Fibroblast of lung (primary cell): ENCODE results near the gene EGR1. TPM values are rescaled to one million over a fixed set of nuclear protein-coding genes. Genes with fewer than 3 reads are reported as not detected.

Experiments
- DNase-seq, 2 donors: peaks; one replicate each; pipeline versions ENCODE4 v3.0.0 to v3.0.0-alpha.2; 2010; ENCODE audit warnings: low read depth in 2 of 2
- H2AFZ ChIP-seq: 2 replicates; pipeline ENCODE4 v1.5.1; 2012; ENCODE audit warnings: low read length, control low read depth, inconsistent platforms
- H3K27ac ChIP-seq: 2 replicates; pipeline ENCODE4 v1.5.1; 2011; ENCODE audit warnings: low read length, control low read depth; ENCODE audit not compliant: insufficient read depth
- H3K27me3 ChIP-seq: 2 replicates; pipeline ENCODE4 v1.5.1; 2011; ENCODE audit warnings: mild to moderate bottlenecking, low read length; ENCODE audit not compliant: control insufficient read depth, insufficient read depth
- H3K36me3 ChIP-seq: 2 replicates; pipeline ENCODE4 v1.5.1; 2011; ENCODE audit warnings: low read length; ENCODE audit not compliant: control insufficient read depth, insufficient read depth
- H3K4me1 ChIP-seq: 2 replicates; pipeline ENCODE4 v1.5.1; 2011; ENCODE audit warnings: low read length; ENCODE audit not compliant: control insufficient read depth, insufficient read depth; ENCODE audit errors: extremely low read depth
- H3K4me2 ChIP-seq: 2 replicates; pipeline ENCODE4 v1.5.1; 2011; ENCODE audit warnings: low read length, control low read depth; ENCODE audit not compliant: insufficient read depth; ENCODE audit errors: extremely low read depth
- H3K4me3 ChIP-seq, 4 experiments: fragments of 200-600 bp in 1 of 4; sonication (generic) in 1 of 4; replicated peaks in 1 of 4; 2 replicates each; pipeline ENCODE4 v1.5.1; 2011 to 2016; ENCODE audit warnings: low read length in 4 of 4, low read depth in 3 of 4, mild to moderate bottlenecking in 3 of 4, control low read depth in 2 of 4, inconsistent platforms in 1 of 4, mixed read lengths in 1 of 4; ENCODE audit not compliant: insufficient read depth in 1 of 4; ENCODE audit errors: control extremely low read depth in 1 of 4
- H3K79me2 ChIP-seq: 2 replicates; pipeline ENCODE4 v1.5.1; 2012; ENCODE audit warnings: mild to moderate bottlenecking, low read length, inconsistent platforms; ENCODE audit not compliant: control insufficient read depth, insufficient read depth
- H3K9ac ChIP-seq: 2 replicates; pipeline ENCODE4 v1.5.1; 2011; ENCODE audit warnings: mild to moderate bottlenecking, low read length, control low read depth; ENCODE audit not compliant: insufficient read depth
- H3K9me3 ChIP-seq: 2 replicates; pipeline ENCODE4 v1.5.1; 2012; ENCODE audit warnings: low read depth, low read length; ENCODE audit not compliant: control insufficient read depth, insufficient read depth
- H4K20me1 ChIP-seq: 2 replicates; pipeline ENCODE4 v1.5.1; 2011; ENCODE audit warnings: low read length; ENCODE audit not compliant: control insufficient read depth, insufficient read depth; ENCODE audit errors: extremely low read depth
- EZH2 ChIP-seq: IDR thresholded peaks from 2 replicates; pipeline ENCODE4 v1.5.1; 2012; ENCODE audit warnings: low read length, control low read depth, mild to moderate bottlenecking; ENCODE audit errors: missing control alignments
- polyA minus RNA-seq: library from RNA; depleted of rRNA, polyadenylated mRNA; stranded (reverse); fragments of >200 nt; gene quantifications from 2 replicates; pipeline ENCODE4 v1.2.3, GENCODE V29; 2011; ENCODE audit warnings: low replicate concordance
- polyA plus RNA-seq, 2 donors: library from polyadenylated mRNA; depleted of rRNA in 1 of 2; stranded (reverse) in 1 of 2; unstranded in 1 of 2; fragments of >200 nt; gene quantifications; 2 replicates each; pipeline ENCODE4 v1.2.1, GENCODE V29; 2011 to 2012; ENCODE audit warnings: missing spikeins in 1 of 2
- total RNA-seq: library from RNA; depleted of rRNA; stranded (reverse); fragments of >200 nt; gene quantifications from 2 replicates; pipeline ENCODE4 v1.2.1, GENCODE V29; 2014
- TF ChIP-seq, protein P1 (sequence below), 2 donors: IDR thresholded peaks in 1 of 2; conservative IDR thresholded peaks in 1 of 2; 1 replicate in 1 of 2; 2 replicates in 1 of 2; pipeline ENCODE4 v1.5.1; 2011 to 2012; ENCODE audit warnings: low read length in 2 of 2, control low read depth in 1 of 2, inconsistent platforms in 1 of 2, low read depth in 1 of 2, mild to moderate bottlenecking in 1 of 2

Gene EGR1
- total RNA-seq: 7.2 and 8.8 TPM in 2 replicates
- 5.8 and 50.9 TPM in 2 replicates for polyA plus RNA-seq
- polyA plus RNA-seq (2012): 30.1 and 144 TPM in 2 replicates
- 49.5 and 146 TPM in 2 replicates for polyA minus RNA-seq

DNA sequence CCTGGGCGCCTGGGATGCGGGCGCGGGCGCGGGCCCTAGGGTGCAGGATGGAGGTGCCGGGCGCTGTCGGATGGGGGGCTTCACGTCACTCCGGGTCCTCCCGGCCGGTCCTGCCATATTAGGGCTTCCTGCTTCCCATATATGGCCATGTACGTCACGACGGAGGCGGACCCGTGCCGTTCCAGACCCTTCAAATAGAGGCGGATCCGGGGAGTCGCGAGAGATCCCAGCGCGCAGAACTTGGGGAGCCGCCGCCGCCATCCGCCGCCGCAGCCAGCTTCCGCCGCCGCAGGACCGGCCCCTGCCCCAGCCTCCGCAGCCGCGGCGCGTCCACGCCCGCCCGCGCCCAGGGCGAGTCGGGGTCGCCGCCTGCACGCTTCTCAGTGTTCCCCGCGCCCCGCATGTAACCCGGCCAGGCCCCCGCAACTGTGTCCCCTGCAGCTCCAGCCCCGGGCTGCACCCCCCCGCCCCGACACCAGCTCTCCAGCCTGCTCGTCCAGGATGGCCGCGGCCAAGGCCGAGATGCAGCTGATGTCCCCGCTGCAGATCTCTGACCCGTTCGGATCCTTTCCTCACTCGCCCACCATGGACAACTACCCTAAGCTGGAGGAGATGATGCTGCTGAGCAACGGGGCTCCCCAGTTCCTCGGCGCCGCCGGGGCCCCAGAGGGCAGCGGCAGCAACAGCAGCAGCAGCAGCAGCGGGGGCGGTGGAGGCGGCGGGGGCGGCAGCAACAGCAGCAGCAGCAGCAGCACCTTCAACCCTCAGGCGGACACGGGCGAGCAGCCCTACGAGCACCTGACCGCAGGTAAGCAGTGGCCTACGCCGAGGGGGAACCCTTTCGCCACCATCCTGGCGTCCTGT is at the start of gene EGR1:
EGR1 (plus strand) TSS at position 219 of the 864 bp plus-strand sequence; CDS start at position 502, 283 bp downstream.
- Histone ChIP-seq H3K9ac (peak within 1 kb of the TSS; percentile 80), H3K4me2 (peak within 1 kb of the TSS; percentile 93), H3K9me3 (no peaks in the 10 kb centered on the region), H3K4me3 (peak within 1 kb of the TSS; percentile 69 to 84 (median 84)), H3K36me3 (peaks cover 9% of the 10 kb centered on the region), H2AFZ (no peak within 1 kb of the TSS), H3K4me1 (peaks cover 6% of the 10 kb centered on the region), H3K27ac (peak within 1 kb of the TSS; percentile 91), H4K20me1 (no peaks in the 10 kb centered on the region), H3K27me3 (no peaks in the 10 kb centered on the region), H3K79me2 (peaks cover 16% of the 10 kb centered on the region)
- no peak for TF ChIP-seq EZH2
- TF ChIP-seq, protein P1, sequence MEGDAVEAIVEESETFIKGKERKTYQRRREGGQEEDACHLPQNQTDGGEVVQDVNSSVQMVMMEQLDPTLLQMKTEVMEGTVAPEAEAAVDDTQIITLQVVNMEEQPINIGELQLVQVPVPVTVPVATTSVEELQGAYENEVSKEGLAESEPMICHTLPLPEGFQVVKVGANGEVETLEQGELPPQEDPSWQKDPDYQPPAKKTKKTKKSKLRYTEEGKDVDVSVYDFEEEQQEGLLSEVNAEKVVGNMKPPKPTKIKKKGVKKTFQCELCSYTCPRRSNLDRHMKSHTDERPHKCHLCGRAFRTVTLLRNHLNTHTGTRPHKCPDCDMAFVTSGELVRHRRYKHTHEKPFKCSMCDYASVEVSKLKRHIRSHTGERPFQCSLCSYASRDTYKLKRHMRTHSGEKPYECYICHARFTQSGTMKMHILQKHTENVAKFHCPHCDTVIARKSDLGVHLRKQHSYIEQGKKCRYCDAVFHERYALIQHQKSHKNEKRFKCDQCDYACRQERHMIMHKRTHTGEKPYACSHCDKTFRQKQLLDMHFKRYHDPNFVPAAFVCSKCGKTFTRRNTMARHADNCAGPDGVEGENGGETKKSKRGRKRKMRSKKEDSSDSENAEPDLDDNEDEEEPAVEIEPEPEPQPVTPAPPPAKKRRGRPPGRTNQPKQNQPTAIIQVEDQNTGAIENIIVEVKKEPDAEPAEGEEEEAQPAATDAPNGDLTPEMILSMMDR (conservative IDR thresholded peaks at IDR 0.05 in 1 of 2, IDR thresholded peaks at IDR 0.05 in 1 of 2; ENCODE audit: low read depth in 1 of 2, low read length in 2 of 2): no peak
- DNase-seq: peak; percentile 91 to 95

DNA sequence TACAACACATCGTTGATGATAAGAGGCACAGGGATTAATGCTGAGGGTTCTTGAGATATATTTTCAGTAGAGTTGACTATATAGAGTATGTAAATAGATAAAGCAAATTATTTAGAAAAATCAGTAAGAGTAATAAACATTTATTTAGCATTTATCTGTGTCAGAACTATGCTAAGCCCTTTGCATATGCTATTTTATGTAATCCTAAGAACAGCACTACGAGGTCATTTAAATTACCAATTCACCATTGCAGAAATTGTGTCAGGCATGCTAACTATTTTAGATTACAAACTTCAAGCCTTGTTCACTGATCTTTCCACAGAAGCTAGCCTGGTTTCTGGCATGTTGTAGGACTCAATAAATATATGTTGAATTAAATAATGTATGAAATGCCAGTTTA is 46.8 kb upstream of the EGR1 start:
- H3K27me3 ChIP-seq: no peaks in the 10 kb centered on the region
- no peaks in the 10 kb centered on the region for H3K9me3 ChIP-seq
- H3K79me2 ChIP-seq: no peaks in the 10 kb centered on the region
- H3K4me2 ChIP-seq: no peak overlapping the region
- H3K4me1 ChIP-seq: no peaks in the 10 kb centered on the region
- DNase-seq: no peak
- peaks cover 10% of the 10 kb centered on the region for H3K36me3 ChIP-seq
- no peak overlapping the region for H3K9ac ChIP-seq
- no peak overlapping the region for H3K27ac ChIP-seq
- TF ChIP-seq, protein P1 (conservative IDR thresholded peaks at IDR 0.05 in 1 of 2, IDR thresholded peaks at IDR 0.05 in 1 of 2; ENCODE audit: low read depth in 1 of 2, low read length in 2 of 2): no peak
- TF ChIP-seq EZH2: no peak
- no peaks in the 10 kb centered on the region for H4K20me1 ChIP-seq
- H2AFZ ChIP-seq: no peak overlapping the region
- H3K4me3 ChIP-seq: no peak overlapping the region

DNA sequence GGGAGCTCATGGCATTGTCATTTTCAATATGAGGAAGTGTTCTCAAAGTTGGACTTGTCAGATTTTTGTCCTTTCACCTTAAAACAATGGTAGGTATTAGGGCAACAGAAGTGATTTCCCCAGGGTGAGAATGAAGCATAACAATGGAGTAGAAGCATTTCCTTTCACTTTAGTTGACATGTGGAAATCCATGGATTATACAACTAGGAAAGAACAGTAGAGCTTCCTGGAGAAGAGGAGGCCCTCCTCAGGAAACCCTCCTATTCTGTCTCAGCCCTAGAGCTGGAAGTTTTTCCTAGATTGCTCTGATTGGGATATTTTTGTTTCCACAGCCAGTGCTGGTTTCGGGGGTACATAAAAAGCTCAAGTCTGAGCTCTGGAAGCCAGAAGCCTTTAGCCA is 40.2 kb upstream of the EGR1 start:
- H3K4me3 ChIP-seq: no peak overlapping the region
- peaks cover 10% of the 10 kb centered on the region for H3K36me3 ChIP-seq
- no peaks in the 10 kb centered on the region for H3K4me1 ChIP-seq
- no peak overlapping the region for H3K9ac ChIP-seq
- no peaks in the 10 kb centered on the region for H4K20me1 ChIP-seq
- no peaks in the 10 kb centered on the region for H3K9me3 ChIP-seq
- no peaks in the 10 kb centered on the region for H3K27me3 ChIP-seq
- DNase-seq: no peak
- TF ChIP-seq EZH2: no peak
- TF ChIP-seq, protein P1 (conservative IDR thresholded peaks at IDR 0.05 in 1 of 2, IDR thresholded peaks at IDR 0.05 in 1 of 2; ENCODE audit: low read depth in 1 of 2, low read length in 2 of 2): no peak
- no peak overlapping the region for H2AFZ ChIP-seq
- H3K4me2 ChIP-seq: no peak overlapping the region
- H3K79me2 ChIP-seq: no peaks in the 10 kb centered on the region
- H3K27ac ChIP-seq: no peak overlapping the region
